Glutamatergic neuron (in vitro differentiated cells): Measurements from ENCODE around the gene PRPF31. TPM values are rescaled to one million over a fixed set of nuclear protein-coding genes. Genes with fewer than 3 reads are reported as not detected.

ENCODE experiments used
- DNase-seq: peaks from one replicate; pipeline ENCODE4 v3.0.0; 2022
- H3K27ac Mint-ChIP-seq: one replicate; pipeline ENCODE4 v1.8.0; 2020; ENCODE audit warnings: mild to moderate bottlenecking, mixed read lengths, inconsistent platforms; ENCODE audit not compliant: unreplicated experiment
- H3K27me3 Mint-ChIP-seq: one replicate; pipeline ENCODE4 v1.8.0; 2020; ENCODE audit warnings: mild to moderate bottlenecking, moderate library complexity, mixed read lengths, inconsistent platforms; ENCODE audit not compliant: unreplicated experiment
- H3K36me3 Mint-ChIP-seq: one replicate; pipeline ENCODE4 v1.8.0; 2020; ENCODE audit warnings: mild to moderate bottlenecking, mixed read lengths, inconsistent platforms; ENCODE audit not compliant: unreplicated experiment
- H3K4me1 Mint-ChIP-seq: one replicate; pipeline ENCODE4 v1.8.0; 2020; ENCODE audit warnings: mild to moderate bottlenecking, low read depth, mixed read lengths, inconsistent platforms; ENCODE audit not compliant: unreplicated experiment
- H3K4me3 Mint-ChIP-seq: one replicate; pipeline ENCODE4 v1.8.0; 2020; ENCODE audit warnings: mild to moderate bottlenecking, mixed read lengths, inconsistent platforms; ENCODE audit not compliant: unreplicated experiment
- H3K9me3 Mint-ChIP-seq: one replicate; pipeline ENCODE4 v1.8.0; 2020; ENCODE audit warnings: mild to moderate bottlenecking, moderate library complexity, mixed read lengths, inconsistent platforms; ENCODE audit not compliant: unreplicated experiment
- total RNA-seq: library from RNA; stranded (reverse); fragmentation: NEBNext Ultra II Directional; extraction: Animal tissue kit (Norgen Biotek cat#: 25700); gene quantifications from one replicate; pipeline ENCODE4 v1.2.1, GENCODE V29; 2021; ENCODE audit not compliant: unreplicated experiment
- TF ChIP-seq, protein P1 (sequence below): fragments of 200-600 bp; sonication (generic); IDR thresholded peaks from one replicate; pipeline ENCODE4 v1.5.0; 2021; ENCODE audit not compliant: partially characterized antibody, unreplicated experiment

The PRPF31 gene
- total RNA-seq, 1 donor from 2014 or later, result 55.5 TPM

DNA sequence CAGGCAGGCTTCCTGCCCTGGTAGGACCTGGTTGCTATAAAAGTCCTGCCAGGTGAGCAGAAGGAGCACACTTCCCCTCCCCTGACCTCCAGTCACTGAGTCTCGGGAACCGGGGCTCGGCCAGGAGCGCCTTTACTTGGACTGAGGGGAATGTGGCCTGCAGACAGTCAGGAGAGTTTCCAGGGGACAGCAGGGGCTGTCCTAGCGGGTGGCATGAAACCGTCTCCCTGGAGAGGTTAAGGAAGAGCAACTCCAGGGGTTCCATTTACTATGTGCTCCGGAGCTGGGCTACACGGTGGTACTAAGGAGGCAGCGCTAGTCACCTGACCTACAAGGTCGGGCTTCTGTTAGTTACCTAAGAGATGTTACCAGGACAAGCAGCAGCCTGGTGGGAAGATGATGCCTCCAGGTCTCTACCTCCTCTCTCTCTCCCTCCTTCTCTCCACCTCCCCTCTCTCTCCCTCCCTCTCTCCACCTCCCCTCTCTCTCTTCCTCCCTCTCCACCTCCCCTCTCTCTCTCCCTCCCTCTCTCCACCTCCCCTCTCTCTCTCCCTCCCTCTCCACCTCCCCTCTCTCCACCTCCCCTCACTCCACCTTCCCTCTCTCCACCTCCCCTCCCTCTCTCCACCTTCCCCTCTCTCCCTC is 17.9 kb downstream of the PRPF31 start:
- no peak for DNase-seq
- no peak overlapping the region for H3K27ac Mint-ChIP-seq
- peaks cover 3% of the 10 kb centered on the region for H3K4me1 Mint-ChIP-seq
- TF ChIP-seq, protein P1, sequence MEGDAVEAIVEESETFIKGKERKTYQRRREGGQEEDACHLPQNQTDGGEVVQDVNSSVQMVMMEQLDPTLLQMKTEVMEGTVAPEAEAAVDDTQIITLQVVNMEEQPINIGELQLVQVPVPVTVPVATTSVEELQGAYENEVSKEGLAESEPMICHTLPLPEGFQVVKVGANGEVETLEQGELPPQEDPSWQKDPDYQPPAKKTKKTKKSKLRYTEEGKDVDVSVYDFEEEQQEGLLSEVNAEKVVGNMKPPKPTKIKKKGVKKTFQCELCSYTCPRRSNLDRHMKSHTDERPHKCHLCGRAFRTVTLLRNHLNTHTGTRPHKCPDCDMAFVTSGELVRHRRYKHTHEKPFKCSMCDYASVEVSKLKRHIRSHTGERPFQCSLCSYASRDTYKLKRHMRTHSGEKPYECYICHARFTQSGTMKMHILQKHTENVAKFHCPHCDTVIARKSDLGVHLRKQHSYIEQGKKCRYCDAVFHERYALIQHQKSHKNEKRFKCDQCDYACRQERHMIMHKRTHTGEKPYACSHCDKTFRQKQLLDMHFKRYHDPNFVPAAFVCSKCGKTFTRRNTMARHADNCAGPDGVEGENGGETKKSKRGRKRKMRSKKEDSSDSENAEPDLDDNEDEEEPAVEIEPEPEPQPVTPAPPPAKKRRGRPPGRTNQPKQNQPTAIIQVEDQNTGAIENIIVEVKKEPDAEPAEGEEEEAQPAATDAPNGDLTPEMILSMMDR, result no peak
- H3K36me3 Mint-ChIP-seq, result no peaks in the 10 kb centered on the region
- H3K4me3 Mint-ChIP-seq, result no peak overlapping the region
- peaks cover 7% of the 10 kb centered on the region for H3K9me3 Mint-ChIP-seq
- H3K27me3 Mint-ChIP-seq, result peaks cover 10% of the 10 kb centered on the region

DNA sequence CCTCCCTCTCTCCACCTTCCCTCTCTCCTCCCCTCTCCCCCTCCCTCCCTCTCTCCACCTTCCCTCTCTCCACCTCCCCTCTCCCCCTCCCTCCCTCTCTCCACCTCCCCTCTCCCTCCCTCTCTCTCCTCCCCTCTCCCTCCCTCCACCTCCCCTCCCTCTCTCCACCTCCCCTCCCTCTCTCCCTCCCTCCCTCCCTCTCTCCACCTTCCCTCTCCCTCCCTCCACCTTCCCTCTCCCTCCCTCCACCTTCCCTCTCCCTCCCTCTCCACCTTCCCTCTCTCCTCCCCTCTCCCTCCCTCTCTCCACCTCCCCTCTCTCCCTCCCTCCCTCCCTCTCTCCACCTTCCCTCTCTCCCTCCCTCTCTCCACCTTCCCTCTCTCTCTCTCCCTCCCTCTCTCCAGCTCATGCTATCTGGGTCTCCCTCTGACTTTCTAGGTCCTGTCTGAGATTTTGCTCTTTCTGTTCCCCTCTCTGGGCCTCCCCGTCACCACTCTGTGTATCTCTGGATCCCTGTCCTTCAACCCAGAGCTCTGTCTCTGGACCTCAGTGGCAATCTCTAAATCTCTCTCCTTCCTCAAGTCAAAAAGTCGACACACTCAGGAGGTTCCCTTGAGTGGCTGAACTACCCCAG is 18.5 kb downstream of the PRPF31 start:
- H3K9me3 Mint-ChIP-seq, result peaks cover 9% of the 10 kb centered on the region
- no peaks in the 10 kb centered on the region for H3K36me3 Mint-ChIP-seq
- peaks cover 3% of the 10 kb centered on the region for H3K4me1 Mint-ChIP-seq
- no peak overlapping the region for H3K4me3 Mint-ChIP-seq
- TF ChIP-seq, protein P1, result no peak
- DNase-seq, result no peak
- H3K27me3 Mint-ChIP-seq, result peaks cover 15% of the 10 kb centered on the region
- H3K27ac Mint-ChIP-seq, result peak overlapping the region; percentile 42

DNA sequence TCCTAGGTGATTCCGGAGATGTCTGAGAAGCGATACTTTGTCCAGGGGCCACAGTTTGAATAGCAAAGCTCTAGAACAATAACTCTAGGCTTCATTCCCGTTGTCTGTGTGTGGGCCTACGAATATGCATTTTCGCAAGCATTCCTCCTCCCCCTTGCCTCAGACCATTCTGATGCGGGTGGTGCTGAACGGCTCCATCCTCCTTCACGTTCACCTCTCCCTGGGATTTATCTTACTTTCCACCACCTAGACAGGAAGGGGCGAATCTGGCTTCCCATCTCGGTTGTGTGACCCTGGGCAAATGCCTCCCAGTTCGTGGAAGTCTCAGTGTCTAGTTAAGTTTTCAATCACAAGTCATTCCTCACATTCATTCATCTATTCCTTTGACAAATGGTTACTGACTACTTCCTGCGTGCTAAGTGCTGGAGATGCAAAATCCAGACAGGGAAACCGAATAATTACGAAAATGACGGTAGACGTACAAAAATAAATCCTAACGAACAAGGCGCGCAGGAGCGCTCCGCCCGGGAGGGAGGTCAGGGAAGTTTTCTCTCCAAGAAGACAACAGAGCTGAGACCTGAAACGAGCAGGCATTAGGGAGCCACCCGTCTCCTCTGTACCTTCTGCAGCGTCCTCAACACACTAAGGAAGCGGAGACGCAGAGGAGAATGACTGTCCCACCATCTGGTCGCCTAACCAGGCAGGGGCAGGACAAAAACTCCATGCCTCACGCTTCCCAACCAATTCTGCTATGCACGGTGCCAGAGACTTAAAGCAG is 20.7 kb downstream of the PRPF31 start:
- Mint-ChIP-seq H3K4me1 (peaks cover 3% of the 10 kb centered on the region), H3K27ac (peak overlapping the region; percentile 67), H3K36me3 (no peaks in the 10 kb centered on the region), H3K9me3 (peaks cover 11% of the 10 kb centered on the region), H3K4me3 (peak overlapping the region; percentile 96), H3K27me3 (peaks cover 16% of the 10 kb centered on the region)
- no peak for DNase-seq
- TF ChIP-seq, protein P1, result no peak

DNA sequence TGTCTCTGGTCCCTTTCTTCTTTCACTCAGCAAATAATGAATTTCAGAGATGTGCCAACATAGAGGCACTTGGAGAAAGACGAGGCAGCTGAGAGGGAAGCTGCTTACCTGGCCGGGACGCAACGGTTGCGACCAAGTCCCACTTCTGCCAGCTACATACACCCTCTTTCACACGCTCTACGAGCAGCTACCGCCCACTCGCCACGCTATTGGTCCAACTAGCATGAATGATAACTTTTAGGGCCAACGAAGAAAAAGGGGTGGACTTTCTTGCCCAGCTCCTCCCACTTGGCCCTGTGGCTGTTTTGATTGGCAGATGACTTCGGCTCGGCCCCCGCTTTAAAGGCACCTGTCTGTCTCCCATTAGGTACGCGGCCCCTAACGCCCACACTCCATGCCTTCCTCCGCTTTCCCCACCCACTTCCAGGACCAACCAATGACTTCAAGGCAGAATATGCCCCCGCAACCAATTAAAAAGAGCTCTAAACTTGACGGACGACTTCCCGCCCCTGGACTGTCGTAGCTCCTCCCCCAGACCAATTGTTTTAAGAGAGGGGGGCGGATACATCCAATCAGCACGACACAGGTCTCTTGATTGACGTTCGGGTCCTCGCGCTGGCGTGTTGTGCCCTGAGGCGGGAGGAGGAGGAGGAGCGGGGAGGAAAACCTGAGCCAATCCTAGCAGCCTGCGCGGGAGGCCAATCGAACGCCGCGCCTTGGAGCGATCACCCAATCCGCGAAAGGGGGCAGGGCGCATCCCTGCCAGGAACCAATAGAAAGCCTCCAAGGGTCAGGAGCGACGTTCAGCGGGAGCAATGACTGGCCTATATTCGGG is 21.5 kb downstream of the PRPF31 start:
- H3K27me3 Mint-ChIP-seq, result peaks cover 16% of the 10 kb centered on the region
- peak; percentile 99 for DNase-seq
- peaks cover 11% of the 10 kb centered on the region for H3K9me3 Mint-ChIP-seq
- no peaks in the 10 kb centered on the region for H3K36me3 Mint-ChIP-seq
- peak overlapping the region; percentile 96 for H3K4me3 Mint-ChIP-seq
- TF ChIP-seq, protein P1, result no peak
- H3K27ac Mint-ChIP-seq, result peak overlapping the region; percentile 67
- H3K4me1 Mint-ChIP-seq, result peaks cover 3% of the 10 kb centered on the region
